ENCODE data around the gene CCM2L. TPM values are rescaled to one million over a fixed set of nuclear protein-coding genes. Genes with fewer than 3 reads are reported as not detected.

CCM2L gene
- total and polyA plus RNA-seq, 2 of the 4 experiments (the other 2 are of a cell fraction) = not detected

- Histone ChIP-seq H4K8ac (ENCODE audit: low read depth in 2 of 2, low read length in 2 of 2) (no peak overlapping the region), H3K4me3 (ENCODE audit: insufficient read depth, low read depth, low read length) (no peak overlapping the region), H3K9ac (ENCODE audit: low read depth, low read length) (no peak overlapping the region), H4K20me1 (ENCODE audit: insufficient read depth, low read length) (no peaks in the 10 kb centered on the region), H2AK9ac (replicated peaks; ENCODE audit: low read depth, low read length, poor library complexity) (no peak overlapping the region), H3K79me1 (ENCODE audit: low read depth in 1 of 2, low read length in 2 of 2) (no peaks in the 10 kb centered on the region), H3K4me2 (ENCODE audit: low read depth, low read length) (no peak overlapping the region), H4K91ac (ENCODE audit: insufficient read depth, low read depth, low read length) (no peak overlapping the region), H2BK5ac (ENCODE audit: low read depth, low read length, poor library complexity, severe bottlenecking) (no peak overlapping the region), H2AK5ac (ENCODE audit: low read depth, low read length) (no peak overlapping the region), H3K18ac (ENCODE audit: low read depth, low read length) (no peak overlapping the region), H2BK120ac (ENCODE audit: low read depth, low read length) (no peak overlapping the region), H3K27ac (ENCODE audit: insufficient read depth, low read length) (no peak overlapping the region), H4K5ac (ENCODE audit: low read depth, low read length) (no peak overlapping the region), H2BK15ac (ENCODE audit: low read depth, low read length) (no peak overlapping the region), H3K56ac (ENCODE audit: extremely low read depth, insufficient read depth, low read length) (no peak overlapping the region), H3K23ac (ENCODE audit: low read depth, low read length) (no peak overlapping the region), H2BK20ac (ENCODE audit: low read depth, low read length) (no peak overlapping the region), H3K36me3 (ENCODE audit: control insufficient read depth, insufficient read depth, low read length) (no peaks in the 10 kb centered on the region), H3K4me1 (ENCODE audit: control insufficient read depth, insufficient read depth, low read length) (no peaks in the 10 kb centered on the region), H3K9me3 (ENCODE audit: control insufficient read depth, insufficient read depth, low read length) (no peaks in the 10 kb centered on the region), H3K4ac (ENCODE audit: low read depth, low read length) (no peak overlapping the region), H3K9me1 (ENCODE audit: insufficient read depth, low read length) (no peaks in the 10 kb centered on the region), H3K27me3 (ENCODE audit: control insufficient read depth, insufficient read depth, low read length) (peaks cover 39% of the 10 kb centered on the region), H3K14ac (replicated peaks; ENCODE audit: low read depth, low read length) (no peak overlapping the region), H2AFZ (replicated peaks; ENCODE audit: low read length, poor library complexity) (no peak overlapping the region)
- 75% methylated on average over 1 of the region's 2 CpGs; no CpG with 5 or more reads in 1 of the 2 experiments for WGBS, 2 experiments (ENCODE audit: extremely low coverage in 2 of 2, insufficient read length in 1 of 2)
- in situ Hi-C loops (cut with MboI; ENCODE audit: low sequenced_read_pairs) (no loop called here), dilution Hi-C loops (cut with HindIII; ENCODE audit: low sequenced_read_pairs, unreplicated experiment) (no loop called here), intact Hi-C loops (cut with micrococcal nuclease) (no loop called here)
- ChIA-PET CTCF (no interaction called here), POLR2A (ENCODE audit: unreplicated experiment) (no interaction called here)
- no peak for TF ChIP-seq RFX5 (IDR thresholded peaks at IDR 0.05; ENCODE audit: low read depth, low read length)
- TF ChIP-seq CEBPB (IDR thresholded peaks at IDR 0.05; ENCODE audit: low read depth, low read length) = no peak
- TF ChIP-seq MXI1 (IDR thresholded peaks at IDR 0.05; ENCODE audit: borderline replicate concordance, low read depth, low read length) = no peak
- TF ChIP-seq RCOR1 (IDR thresholded peaks at IDR 0.05; ENCODE audit: insufficient replicate concordance, low read length) = no peak
- TF ChIP-seq USF2 (IDR thresholded peaks at IDR 0.05; ENCODE audit: low read depth, low read length) = no peak
- no peak for TF ChIP-seq RAD21 (IDR thresholded peaks at IDR 0.05; ENCODE audit: low read length)
- no peak for TF ChIP-seq NFE2L2 (IDR thresholded peaks at IDR 0.05; ENCODE audit: low read depth, low read length)
- no peak for TF ChIP-seq ELK1 (IDR thresholded peaks at IDR 0.05; ENCODE audit: borderline replicate concordance, low read depth, low read length)
- TF ChIP-seq MAFK (IDR thresholded peaks at IDR 0.05; ENCODE audit: low read depth, low read length) = no peak
- TF ChIP-seq POLR2A (IDR thresholded peaks at IDR 0.05; ENCODE audit: low read depth, low read length) = no peak
- no peak for TF ChIP-seq BHLHE40 (IDR thresholded peaks at IDR 0.05; ENCODE audit: low read depth, low read length)
- no peak for TF ChIP-seq CTCF (conservative IDR thresholded peaks at IDR 0.05; ENCODE audit: low read depth, low read length)
- BruUV-seq (replicated peaks) = no TSS peak
- DNase-seq = no peak
- ATAC-seq (ENCODE audit: low read depth) = no peak
Observed at GRCh38 chr20:31981784-31982183, 28.5 kb upstream of the CCM2L start.
